ENCODE measurements around the gene ITGB8. TPM values are rescaled to one million over a fixed set of nuclear protein-coding genes. Genes with fewer than 3 reads are reported as not detected.

Gene ITGB8
- total RNA-seq, 1 donor from 2014 or later, result 62.6 TPM

GRCh38 chr7:20450536-20450935 is 119.8 kb downstream of the ITGB8 start:
- DNase-seq (ENCODE audit: extremely low spot score in 2 of 2), result no peak
- Histone ChIP-seq H3K36me3 (no peaks in the 10 kb centered on the region), H3K9me3 (no peaks in the 10 kb centered on the region), H3K4me1 (no peaks in the 10 kb centered on the region), H3K27ac (no peak overlapping the region), H3K27me3 (no peaks in the 10 kb centered on the region), H3K4me3 (no peak overlapping the region)
- intact Hi-C loops (cut with DNase I), result no loop called here
- TF ChIP-seq POLR2A (IDR thresholded peaks at IDR 0.05), result no peak
- no peak for TF ChIP-seq CTCF (IDR thresholded peaks at IDR 0.05)
- no peak for TF ChIP-seq POLR2AphosphoS5 (IDR thresholded peaks at IDR 0.05; ENCODE audit: insufficient read depth in 1 of 2, low read depth in 1 of 2)

GRCh38 chr7:20454202-20454601 is 123.5 kb downstream of the ITGB8 start:
- H3K4me1 ChIP-seq, result no peaks in the 10 kb centered on the region

GRCh38 chr7:20456701-20457100 is 126.0 kb downstream of the ITGB8 start:
- Histone ChIP-seq H3K4me3 (no peak overlapping the region), H3K4me1 (no peaks in the 10 kb centered on the region), H3K27ac (no peak overlapping the region), H3K9me3 (no peaks in the 10 kb centered on the region), H3K36me3 (no peaks in the 10 kb centered on the region), H3K27me3 (no peaks in the 10 kb centered on the region)
- DNase-seq (ENCODE audit: extremely low spot score in 2 of 2), result no peak
- intact Hi-C loops (cut with DNase I), result no loop called here
- no peak for TF ChIP-seq POLR2A (IDR thresholded peaks at IDR 0.05)
- TF ChIP-seq POLR2AphosphoS5 (IDR thresholded peaks at IDR 0.05; ENCODE audit: insufficient read depth in 1 of 2, low read depth in 1 of 2), result no peak
- TF ChIP-seq CTCF (IDR thresholded peaks at IDR 0.05), result no peak

More at GRCh38 chr7:20454202-20454601, 123.5 kb downstream of the ITGB8 start:
- no peak overlapping the region for H3K27ac ChIP-seq
- H3K27me3 ChIP-seq, result no peaks in the 10 kb centered on the region
- no peak for DNase-seq (ENCODE audit: extremely low spot score in 2 of 2)
- TF ChIP-seq POLR2AphosphoS5 (IDR thresholded peaks at IDR 0.05; ENCODE audit: insufficient read depth in 1 of 2, low read depth in 1 of 2) (no peak), POLR2A (IDR thresholded peaks at IDR 0.05) (no peak), CTCF (IDR thresholded peaks at IDR 0.05) (no peak)
- no peaks in the 10 kb centered on the region for H3K36me3 ChIP-seq
- H3K4me3 ChIP-seq, result no peak overlapping the region
- no peaks in the 10 kb centered on the region for H3K9me3 ChIP-seq
- intact Hi-C loops (cut with DNase I), result no loop called here

GRCh38 chr7:20458521-20458920 is 127.8 kb downstream of the ITGB8 start:
- H3K4me1 ChIP-seq, result no peaks in the 10 kb centered on the region
- H3K36me3 ChIP-seq, result no peaks in the 10 kb centered on the region
- no peak overlapping the region for H3K4me3 ChIP-seq
- no peak for TF ChIP-seq CTCF (IDR thresholded peaks at IDR 0.05)
- no peak for TF ChIP-seq POLR2AphosphoS5 (IDR thresholded peaks at IDR 0.05; ENCODE audit: insufficient read depth in 1 of 2, low read depth in 1 of 2)
- TF ChIP-seq POLR2A (IDR thresholded peaks at IDR 0.05), result no peak
- no peaks in the 10 kb centered on the region for H3K27me3 ChIP-seq
- intact Hi-C loops (cut with DNase I), result no loop called here
- H3K9me3 ChIP-seq, result no peaks in the 10 kb centered on the region
- H3K27ac ChIP-seq, result no peak overlapping the region
- no peak for DNase-seq (ENCODE audit: extremely low spot score in 2 of 2)

- H3K4me3 ChIP-seq, result no peak overlapping the region
- intact Hi-C loops (cut with DNase I), result no loop called here
Measured at GRCh38 chr7:20459419-20459818, 128.7 kb downstream of the ITGB8 start.

More at GRCh38 chr7:20459419-20459818, 128.7 kb downstream of the ITGB8 start:
- H3K27me3 ChIP-seq, result no peaks in the 10 kb centered on the region
- no peaks in the 10 kb centered on the region for H3K36me3 ChIP-seq
- H3K27ac ChIP-seq, result no peak overlapping the region
- no peak for TF ChIP-seq POLR2AphosphoS5 (IDR thresholded peaks at IDR 0.05; ENCODE audit: insufficient read depth in 1 of 2, low read depth in 1 of 2)
- no peak for TF ChIP-seq POLR2A (IDR thresholded peaks at IDR 0.05)
- TF ChIP-seq CTCF (IDR thresholded peaks at IDR 0.05), result no peak
- H3K4me1 ChIP-seq, result no peaks in the 10 kb centered on the region
- H3K9me3 ChIP-seq, result no peaks in the 10 kb centered on the region
- no peak for DNase-seq (ENCODE audit: extremely low spot score in 2 of 2)

Measured in vagina (tissue), 2 donors.